ENCODE measurements around the gene SOD2. TPM values are rescaled to one million over a fixed set of nuclear protein-coding genes. Genes with fewer than 3 reads are reported as not detected.
A peak's percentile ranks its signal among the peaks of the same experiment; 100 is the strongest.

Gene SOD2
- total RNA-seq, 1 donor from 2014 or later: 64.0 TPM

- Histone ChIP-seq H3K36me3 (ENCODE audit: insufficient read depth, low read length) (peaks cover 3% of the 10 kb centered on the region), H3K79me2 (ENCODE audit: insufficient read depth, low read length) (peaks cover 28% of the 10 kb centered on the region), H3K9ac (ENCODE audit: low read length) (no peak overlapping the region), H3K27ac (ENCODE audit: low read depth, low read length) (no peak overlapping the region), H3K9me3 (ENCODE audit: insufficient read depth, low read depth, low read length) (no peaks in the 10 kb centered on the region), H2AFZ (ENCODE audit: low read depth, low read length) (no peak overlapping the region), H3K4me1 (ENCODE audit: insufficient read depth, low read length) (peaks cover 15% of the 10 kb centered on the region), H3K4me3 (ENCODE audit: insufficient read depth, low read depth, low read length) (no peak overlapping the region), H3K4me2 (ENCODE audit: low read length) (no peak overlapping the region), H3K27me3 (ENCODE audit: insufficient read depth, low read length) (no peaks in the 10 kb centered on the region), H4K20me1 (ENCODE audit: insufficient read depth, low read length) (peaks cover 6% of the 10 kb centered on the region)
- FAIRE-seq: no peak
- no peak for TF ChIP-seq CTCF (IDR thresholded peaks at IDR 0.05; ENCODE audit: insufficient read depth, low read depth, low read length)
- TF ChIP-seq EZH2 (IDR thresholded peaks at IDR 0.05; ENCODE audit: insufficient read depth, low read length): no peak
- no peaks in the 10 kb centered on the region for H3K27me3 Mint-ChIP-seq (ENCODE audit: low read depth, unreplicated experiment)
- H3K9me3 Mint-ChIP-seq (ENCODE audit: unreplicated experiment): no peaks in the 10 kb centered on the region
- H3K36me3 Mint-ChIP-seq (ENCODE audit: low read depth, unreplicated experiment): peaks cover 8% of the 10 kb centered on the region
- H3K4me3 Mint-ChIP-seq (ENCODE audit: unreplicated experiment): no peak overlapping the region
- H3K4me1 Mint-ChIP-seq (ENCODE audit: low read depth, unreplicated experiment): peaks cover 9% of the 10 kb centered on the region
- no peak overlapping the region for H3K27ac Mint-ChIP-seq (ENCODE audit: unreplicated experiment)
- DNase-seq (ENCODE audit: low read depth): no peak
These were observed 4.0 kb downstream of the SOD2 start for GRCh38 chr6:159689001-159689400.

GRCh38 chr6:159688266-159688905 lies 4.7 kb downstream of the SOD2 start:
- peaks cover 8% of the 10 kb centered on the region for H3K36me3 Mint-ChIP-seq (ENCODE audit: low read depth, unreplicated experiment)
- H3K9ac ChIP-seq (ENCODE audit: low read length): no peak overlapping the region
- TF ChIP-seq EZH2 (IDR thresholded peaks at IDR 0.05; ENCODE audit: insufficient read depth, low read length) (no peak), CTCF (IDR thresholded peaks at IDR 0.05; ENCODE audit: insufficient read depth, low read depth, low read length) (no peak)
- no peak overlapping the region for H3K27ac ChIP-seq (ENCODE audit: low read depth, low read length)
- H3K4me1 ChIP-seq (ENCODE audit: insufficient read depth, low read length): peaks cover 12% of the 10 kb centered on the region
- H3K4me3 ChIP-seq (ENCODE audit: insufficient read depth, low read depth, low read length): no peak overlapping the region
- peaks cover 28% of the 10 kb centered on the region for H3K79me2 ChIP-seq (ENCODE audit: insufficient read depth, low read length)
- no peaks in the 10 kb centered on the region for H3K27me3 ChIP-seq (ENCODE audit: insufficient read depth, low read length)
- DNase-seq (ENCODE audit: low read depth): no peak
- H3K4me1 Mint-ChIP-seq (ENCODE audit: low read depth, unreplicated experiment): peaks cover 6% of the 10 kb centered on the region
- no peaks in the 10 kb centered on the region for H3K9me3 ChIP-seq (ENCODE audit: insufficient read depth, low read depth, low read length)
- peak overlapping the region; percentile 62 for H3K4me3 Mint-ChIP-seq (ENCODE audit: unreplicated experiment)
- no peaks in the 10 kb centered on the region for H3K27me3 Mint-ChIP-seq (ENCODE audit: low read depth, unreplicated experiment)
- no peaks in the 10 kb centered on the region for H3K9me3 Mint-ChIP-seq (ENCODE audit: unreplicated experiment)
- no peak overlapping the region for H3K4me2 ChIP-seq (ENCODE audit: low read length)
- peaks cover 6% of the 10 kb centered on the region for H3K36me3 ChIP-seq (ENCODE audit: insufficient read depth, low read length)
- no peak for FAIRE-seq
- no peak overlapping the region for H2AFZ ChIP-seq (ENCODE audit: low read depth, low read length)
- peaks cover 6% of the 10 kb centered on the region for H4K20me1 ChIP-seq (ENCODE audit: insufficient read depth, low read length)
- no peak overlapping the region for H3K27ac Mint-ChIP-seq (ENCODE audit: unreplicated experiment)

GRCh38 chr6:159687341-159687740 lies 5.7 kb downstream of the SOD2 start:
- no peak overlapping the region for H2AFZ ChIP-seq (ENCODE audit: low read depth, low read length)

More at GRCh38 chr6:159687341-159687740, 5.7 kb downstream of the SOD2 start:
- Histone ChIP-seq H3K27me3 (ENCODE audit: insufficient read depth, low read length) (no peaks in the 10 kb centered on the region), H3K27ac (ENCODE audit: low read depth, low read length) (no peak overlapping the region), H3K4me2 (ENCODE audit: low read length) (no peak overlapping the region), H3K9me3 (ENCODE audit: insufficient read depth, low read depth, low read length) (no peaks in the 10 kb centered on the region), H3K79me2 (ENCODE audit: insufficient read depth, low read length) (peaks cover 23% of the 10 kb centered on the region), H3K36me3 (ENCODE audit: insufficient read depth, low read length) (peaks cover 6% of the 10 kb centered on the region), H3K9ac (ENCODE audit: low read length) (no peak overlapping the region), H4K20me1 (ENCODE audit: insufficient read depth, low read length) (peaks cover 6% of the 10 kb centered on the region), H3K4me1 (ENCODE audit: insufficient read depth, low read length) (peaks cover 10% of the 10 kb centered on the region), H3K4me3 (ENCODE audit: insufficient read depth, low read depth, low read length) (no peak overlapping the region)
- Mint-ChIP-seq H3K27me3 (ENCODE audit: low read depth, unreplicated experiment) (no peaks in the 10 kb centered on the region), H3K27ac (ENCODE audit: unreplicated experiment) (no peak overlapping the region), H3K36me3 (ENCODE audit: low read depth, unreplicated experiment) (peaks cover 8% of the 10 kb centered on the region), H3K4me3 (ENCODE audit: unreplicated experiment) (no peak overlapping the region), H3K9me3 (ENCODE audit: unreplicated experiment) (no peaks in the 10 kb centered on the region), H3K4me1 (ENCODE audit: low read depth, unreplicated experiment) (peaks cover 6% of the 10 kb centered on the region)
- TF ChIP-seq EZH2 (IDR thresholded peaks at IDR 0.05; ENCODE audit: insufficient read depth, low read length) (no peak), CTCF (IDR thresholded peaks at IDR 0.05; ENCODE audit: insufficient read depth, low read depth, low read length) (no peak)
- DNase-seq (ENCODE audit: low read depth) (no peak), FAIRE-seq (no peak)

All from astrocyte (in vitro differentiated cells and primary cell).